Measurements from ENCODE around the gene RFX7. TPM values are rescaled to one million over a fixed set of nuclear protein-coding genes. Genes with fewer than 3 reads are reported as not detected.

The RFX7 gene
- total and polyA plus RNA-seq, 2 of the 8 experiments (the other 6 are each of a cell fraction or from before 2014, with no cell fraction given): 10.4 to 40.9 TPM

DNA sequence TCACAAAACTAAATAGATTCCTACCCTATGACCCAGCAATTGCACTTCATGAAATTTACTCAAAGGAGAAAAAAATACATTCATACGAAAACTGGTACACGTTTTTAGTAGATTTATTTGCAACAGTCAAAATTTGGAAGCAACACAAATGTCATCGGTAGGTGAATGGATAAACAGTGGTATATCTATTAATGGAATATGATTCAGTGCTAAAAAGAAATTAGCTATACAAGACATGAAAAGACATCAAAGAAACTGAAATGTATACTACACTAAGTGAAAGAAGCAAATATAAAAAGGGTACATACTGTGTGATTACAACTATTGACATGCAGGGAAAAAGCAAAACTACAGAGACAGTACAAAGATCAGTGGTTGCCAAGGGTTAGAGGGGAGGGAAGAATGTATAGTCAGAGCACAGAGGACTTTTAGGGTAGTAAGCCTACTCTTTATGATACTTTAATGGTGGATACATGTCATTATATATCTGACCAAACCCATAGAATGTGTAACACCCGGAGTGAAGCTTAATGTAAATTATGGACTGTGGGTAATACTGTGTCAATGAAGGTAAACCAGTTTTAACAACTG is 31.6 kb downstream of the RFX7 start (continued):
- TF ChIP-seq EZH2 (IDR thresholded peaks at IDR 0.05; ENCODE audit: low read depth, low read length, severe bottlenecking): no peak
- no peak for TF ChIP-seq RBBP5 (IDR thresholded peaks at IDR 0.05; ENCODE audit: borderline replicate concordance, low read depth, low read length)
- TF ChIP-seq, protein P1, sequence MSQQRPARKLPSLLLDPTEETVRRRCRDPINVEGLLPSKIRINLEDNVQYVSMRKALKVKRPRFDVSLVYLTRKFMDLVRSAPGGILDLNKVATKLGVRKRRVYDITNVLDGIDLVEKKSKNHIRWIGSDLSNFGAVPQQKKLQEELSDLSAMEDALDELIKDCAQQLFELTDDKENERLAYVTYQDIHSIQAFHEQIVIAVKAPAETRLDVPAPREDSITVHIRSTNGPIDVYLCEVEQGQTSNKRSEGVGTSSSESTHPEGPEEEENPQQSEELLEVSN (IDR thresholded peaks at IDR 0.05): no peak

All from H1 (cell line).